HFF-Myc (cell line): ENCODE data around the gene CARHSP1.

ENCODE experiments used
- DNase-seq: peaks from one replicate; pipeline ENCODE4 v3.0.0-alpha.2; 2011; ENCODE audit warnings: low read depth; ENCODE audit errors: extremely low read depth
- H3K4me3 ChIP-seq: replicated peaks from 2 replicates; pipeline ENCODE4 v1.5.1; 2011; ENCODE audit warnings: low read depth, mild to moderate bottlenecking, control low read depth, low read length
- TF ChIP-seq, protein P1 (sequence below): IDR thresholded peaks from 2 replicates; pipeline ENCODE4 v1.5.1; 2012; ENCODE audit warnings: mild to moderate bottlenecking, low read depth, low read length, control low read depth; ENCODE audit errors: missing control alignments

CARHSP1 gene

DNA sequence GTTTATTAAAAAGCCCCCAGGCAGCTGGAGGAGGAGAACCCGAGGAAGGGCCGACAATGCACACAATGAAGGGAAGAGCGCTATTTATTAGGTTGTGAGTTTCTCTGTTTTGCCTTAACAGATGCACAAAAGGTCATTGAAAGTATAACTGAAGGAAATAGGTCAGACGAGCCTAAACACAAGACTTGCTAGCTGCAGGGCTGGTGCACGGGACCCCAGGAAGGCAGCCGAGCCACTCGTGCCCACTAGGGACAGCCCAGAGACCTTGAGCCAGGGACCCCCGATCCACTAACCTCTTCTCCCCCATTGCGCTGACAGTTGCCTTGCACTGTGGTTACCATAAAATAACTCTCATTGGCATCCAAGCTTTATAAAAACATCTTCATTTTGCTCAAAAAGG is 24.6 kb upstream of the CARHSP1 start:
- H3K4me3 ChIP-seq, result no peak overlapping the region
- no peak for DNase-seq
- TF ChIP-seq, protein P1, sequence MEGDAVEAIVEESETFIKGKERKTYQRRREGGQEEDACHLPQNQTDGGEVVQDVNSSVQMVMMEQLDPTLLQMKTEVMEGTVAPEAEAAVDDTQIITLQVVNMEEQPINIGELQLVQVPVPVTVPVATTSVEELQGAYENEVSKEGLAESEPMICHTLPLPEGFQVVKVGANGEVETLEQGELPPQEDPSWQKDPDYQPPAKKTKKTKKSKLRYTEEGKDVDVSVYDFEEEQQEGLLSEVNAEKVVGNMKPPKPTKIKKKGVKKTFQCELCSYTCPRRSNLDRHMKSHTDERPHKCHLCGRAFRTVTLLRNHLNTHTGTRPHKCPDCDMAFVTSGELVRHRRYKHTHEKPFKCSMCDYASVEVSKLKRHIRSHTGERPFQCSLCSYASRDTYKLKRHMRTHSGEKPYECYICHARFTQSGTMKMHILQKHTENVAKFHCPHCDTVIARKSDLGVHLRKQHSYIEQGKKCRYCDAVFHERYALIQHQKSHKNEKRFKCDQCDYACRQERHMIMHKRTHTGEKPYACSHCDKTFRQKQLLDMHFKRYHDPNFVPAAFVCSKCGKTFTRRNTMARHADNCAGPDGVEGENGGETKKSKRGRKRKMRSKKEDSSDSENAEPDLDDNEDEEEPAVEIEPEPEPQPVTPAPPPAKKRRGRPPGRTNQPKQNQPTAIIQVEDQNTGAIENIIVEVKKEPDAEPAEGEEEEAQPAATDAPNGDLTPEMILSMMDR, result no peak

DNA sequence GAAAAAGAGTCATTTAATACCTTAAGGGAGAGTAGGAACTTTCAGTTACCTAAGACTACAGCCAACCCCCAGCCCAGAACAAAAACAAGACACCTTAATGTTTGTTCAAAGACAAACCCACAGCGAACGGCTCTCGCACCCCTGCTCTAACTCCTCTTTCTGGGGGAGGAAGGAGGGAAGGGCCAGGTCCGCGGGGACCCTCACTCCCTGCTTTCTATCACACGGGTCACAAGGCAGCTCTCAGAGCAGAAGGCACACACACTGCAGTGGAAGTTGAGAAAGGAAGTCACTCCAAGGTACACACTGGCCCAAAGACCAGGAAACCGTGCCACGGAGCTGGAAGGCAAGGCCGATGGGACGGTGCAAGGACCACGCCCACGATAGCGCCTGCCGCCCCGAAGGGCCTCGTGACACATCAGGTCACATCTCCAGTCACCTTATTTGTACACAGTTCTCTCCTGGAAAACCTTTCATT is 23.3 kb upstream of the CARHSP1 start:
- TF ChIP-seq, protein P1, result no peak
- H3K4me3 ChIP-seq, result no peak overlapping the region
- no peak for DNase-seq

DNA sequence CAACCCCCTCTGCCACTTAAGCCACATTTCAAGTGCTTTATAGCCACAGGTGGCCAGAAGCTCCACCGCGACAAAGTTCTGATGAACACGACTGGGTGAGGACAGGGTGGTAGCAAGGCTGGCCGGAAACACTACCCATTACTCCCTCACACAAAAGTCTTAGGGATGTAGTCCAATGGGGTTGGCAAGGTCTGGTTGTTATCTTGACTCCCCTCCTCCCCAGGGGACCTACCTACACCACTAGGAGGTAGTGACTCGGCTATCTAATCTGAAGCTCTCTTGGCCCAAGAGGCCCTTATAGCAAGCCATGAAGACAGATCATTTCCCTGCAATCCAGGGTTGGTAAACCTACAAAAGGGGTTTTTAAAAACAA is 21.7 kb upstream of the CARHSP1 start:
- DNase-seq, result no peak
- no peak overlapping the region for H3K4me3 ChIP-seq
- TF ChIP-seq, protein P1, result no peak

DNA sequence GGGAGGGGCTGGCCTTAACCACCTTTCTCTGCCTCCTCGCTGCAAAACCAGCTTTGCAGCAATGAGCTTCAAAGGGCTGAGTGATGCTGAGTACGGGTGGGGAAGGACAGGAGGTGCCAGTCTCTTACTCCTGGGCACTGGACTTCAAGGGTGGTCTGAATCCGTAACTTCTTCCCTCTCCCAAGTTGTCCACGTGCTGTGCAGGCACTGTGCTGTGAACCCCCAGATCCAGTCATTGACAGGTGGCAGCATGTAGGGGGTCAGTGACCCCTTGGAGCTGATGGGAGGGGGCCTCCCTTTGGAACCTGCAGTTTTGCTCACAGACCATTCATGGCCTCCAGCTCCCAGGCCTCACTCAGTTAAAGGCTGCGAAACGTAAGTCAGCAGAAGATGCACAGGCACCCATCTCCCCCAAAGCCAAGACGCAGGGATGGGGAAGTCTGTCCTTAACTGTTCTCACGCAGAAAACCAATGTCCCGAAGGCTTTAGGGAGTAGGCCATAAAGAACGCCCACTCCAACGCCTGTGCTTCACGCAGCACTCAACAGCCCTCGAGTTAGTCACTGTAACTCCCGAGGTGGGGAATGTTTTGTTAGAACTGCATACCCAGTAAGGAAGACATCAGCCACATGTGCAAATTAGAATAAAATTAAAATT is 21.2 kb upstream of the CARHSP1 start:
- H3K4me3 ChIP-seq, result no peak overlapping the region
- TF ChIP-seq, protein P1, result no peak
- DNase-seq, result no peak

- DNase-seq, result no peak
- H3K4me3 ChIP-seq, result no peak overlapping the region
- TF ChIP-seq, protein P1, result no peak
Measured at GRCh38 chr16:8888951-8889892, 20.4 kb upstream of the CARHSP1 start.

GRCh38 chr16:8887952-8888560 is 19.2 kb upstream of the CARHSP1 start:
- TF ChIP-seq, protein P1, result no peak
- DNase-seq, result no peak
- H3K4me3 ChIP-seq, result no peak overlapping the region
